ENCODE measurements around the gene NECAB2. TPM values are rescaled to one million over a fixed set of nuclear protein-coding genes. Genes with fewer than 3 reads are reported as not detected.

Gene NECAB2
- total RNA-seq, 6 experiments from 2014 or later: 0.40 TPM; not detected in 5

- TF ChIP-seq CTCF (IDR thresholded peaks at IDR 0.05): no peak
- Mint-ChIP-seq H3K4me1 (ENCODE audit: low read depth) (peaks cover 5% of the 10 kb centered on the region; the same call in 1 of the 2 replicates), H3K27me3 (ENCODE audit: insufficient read depth) (peaks cover 53% of the 10 kb centered on the region), H3K27ac (no peak overlapping the region), H3K9me3 (peaks cover 10% of the 10 kb centered on the region), H3K36me3 (ENCODE audit: low read depth) (peaks cover 8% of the 10 kb centered on the region), H3K4me3 (no peak overlapping the region)
- DNase-seq: no peak
These were observed 68.1 kb downstream of the NECAB2 start for GRCh38 chr16:84036131-84036530.

- no peak for TF ChIP-seq CTCF (IDR thresholded peaks at IDR 0.05)
- peaks cover 10% of the 10 kb centered on the region for H3K9me3 Mint-ChIP-seq
- H3K27me3 Mint-ChIP-seq (ENCODE audit: insufficient read depth): peaks cover 59% of the 10 kb centered on the region
These were observed 69.0 kb downstream of the NECAB2 start for GRCh38 chr16:84036982-84037425.

GRCh38 chr16:84038469-84038868, 70.4 kb downstream of the NECAB2 start:
- peaks cover 8% of the 10 kb centered on the region for H3K36me3 Mint-ChIP-seq (ENCODE audit: low read depth)
- peaks cover 58% of the 10 kb centered on the region for H3K27me3 Mint-ChIP-seq (ENCODE audit: insufficient read depth)
- no peak for TF ChIP-seq CTCF (IDR thresholded peaks at IDR 0.05)
- peaks cover 10% of the 10 kb centered on the region for H3K9me3 Mint-ChIP-seq
- no peak overlapping the region for H3K4me3 Mint-ChIP-seq
- H3K4me1 Mint-ChIP-seq (ENCODE audit: low read depth): peaks cover 5% of the 10 kb centered on the region; the same call in 1 of the 2 replicates
- H3K27ac Mint-ChIP-seq: no peak overlapping the region
- DNase-seq: no peak

More at GRCh38 chr16:84036982-84037425, 69.0 kb downstream of the NECAB2 start:
- Mint-ChIP-seq H3K4me1 (ENCODE audit: low read depth) (peaks cover 5% of the 10 kb centered on the region; the same call in 1 of the 2 replicates), H3K36me3 (ENCODE audit: low read depth) (peaks cover 8% of the 10 kb centered on the region), H3K4me3 (no peak overlapping the region), H3K27ac (no peak overlapping the region)
- no peak for DNase-seq

- H3K27me3 Mint-ChIP-seq (ENCODE audit: insufficient read depth): peaks cover 63% of the 10 kb centered on the region
- H3K4me3 Mint-ChIP-seq: no peak overlapping the region
These were observed 71.7 kb downstream of the NECAB2 start for GRCh38 chr16:84039696-84040095.

GRCh38 chr16:84040226-84040822, 72.3 kb downstream of the NECAB2 start:
- peaks cover 8% of the 10 kb centered on the region for H3K36me3 Mint-ChIP-seq (ENCODE audit: low read depth)
- peaks cover 5% of the 10 kb centered on the region; the same call in 1 of the 2 replicates for H3K4me1 Mint-ChIP-seq (ENCODE audit: low read depth)
- H3K27ac Mint-ChIP-seq: no peak overlapping the region
- no peak for TF ChIP-seq CTCF (IDR thresholded peaks at IDR 0.05)
- DNase-seq: no peak
- peaks cover 7% of the 10 kb centered on the region for H3K9me3 Mint-ChIP-seq
- H3K27me3 Mint-ChIP-seq (ENCODE audit: insufficient read depth): peaks cover 60% of the 10 kb centered on the region
- H3K4me3 Mint-ChIP-seq: no peak overlapping the region

More at GRCh38 chr16:84039696-84040095, 71.7 kb downstream of the NECAB2 start:
- Mint-ChIP-seq H3K9me3 (peaks cover 10% of the 10 kb centered on the region), H3K27ac (no peak overlapping the region), H3K36me3 (ENCODE audit: low read depth) (peaks cover 8% of the 10 kb centered on the region), H3K4me1 (ENCODE audit: low read depth) (peaks cover 5% of the 10 kb centered on the region; the same call in 1 of the 2 replicates)
- DNase-seq: no peak
- no peak for TF ChIP-seq CTCF (IDR thresholded peaks at IDR 0.05)

Measured in HFFc6 (cell line).